ENCODE data around the gene GRIA3. TPM values are rescaled to one million over a fixed set of nuclear protein-coding genes. Genes with fewer than 3 reads are reported as not detected.

Gene GRIA3
- total RNA-seq, 1 experiment from 2014 or later = 1.4 TPM

- no peak overlapping the region for H4K91ac ChIP-seq (ENCODE audit: insufficient read length, low read depth, low read length)
- Mint-ChIP-seq H3K9me3 (peaks cover 0 to 51% of the 10 kb centered on the region in 2 experiments; a peak in 3 of 5 replicates), H3K27ac (no peak overlapping the region), H3K4me1 (peaks cover 4 to 17% of the 10 kb centered on the region in 2 experiments; a peak in 3 of 4 replicates), H3K27me3 (ENCODE audit: low read depth) (no peaks in the 10 kb centered on the region), H3K4me3 (no peak overlapping the region), H3K36me3 (ENCODE audit: insufficient read depth in 1 of 3, low read depth in 3 of 3) (no peaks in the 10 kb centered on the region; a peak in 1 of 7 replicates)
- no peak overlapping the region for H3K4me2 ChIP-seq (ENCODE audit: insufficient read depth, insufficient read length, low read length)
- H3K18ac ChIP-seq (ENCODE audit: insufficient read length, low read depth, low read length) = no peak overlapping the region
- no peak overlapping the region for H2BK15ac ChIP-seq (ENCODE audit: low read depth, low read length)
- no peak for DNase-seq
- no peak overlapping the region for H3K4ac ChIP-seq (ENCODE audit: low read depth, low read length)
- H2AK5ac ChIP-seq (ENCODE audit: insufficient read length, low read length) = no peak overlapping the region
- H3K27ac ChIP-seq (ENCODE audit: insufficient read length, low read depth, low read length) = no peak overlapping the region
- peaks cover 28% of the 10 kb centered on the region for H3K9me3 ChIP-seq (ENCODE audit: control insufficient read depth, low read depth, low read length)
- no peak overlapping the region for H3T11ph ChIP-seq (ENCODE audit: low read length)
- no peaks in the 10 kb centered on the region for H3K27me3 ChIP-seq (ENCODE audit: insufficient read depth, low read length)
- H2AFZ ChIP-seq (ENCODE audit: low read length) = no peak overlapping the region
- H4K5ac ChIP-seq (ENCODE audit: insufficient read length, low read depth, low read length) = no peak overlapping the region
- TF ChIP-seq, protein P1, sequence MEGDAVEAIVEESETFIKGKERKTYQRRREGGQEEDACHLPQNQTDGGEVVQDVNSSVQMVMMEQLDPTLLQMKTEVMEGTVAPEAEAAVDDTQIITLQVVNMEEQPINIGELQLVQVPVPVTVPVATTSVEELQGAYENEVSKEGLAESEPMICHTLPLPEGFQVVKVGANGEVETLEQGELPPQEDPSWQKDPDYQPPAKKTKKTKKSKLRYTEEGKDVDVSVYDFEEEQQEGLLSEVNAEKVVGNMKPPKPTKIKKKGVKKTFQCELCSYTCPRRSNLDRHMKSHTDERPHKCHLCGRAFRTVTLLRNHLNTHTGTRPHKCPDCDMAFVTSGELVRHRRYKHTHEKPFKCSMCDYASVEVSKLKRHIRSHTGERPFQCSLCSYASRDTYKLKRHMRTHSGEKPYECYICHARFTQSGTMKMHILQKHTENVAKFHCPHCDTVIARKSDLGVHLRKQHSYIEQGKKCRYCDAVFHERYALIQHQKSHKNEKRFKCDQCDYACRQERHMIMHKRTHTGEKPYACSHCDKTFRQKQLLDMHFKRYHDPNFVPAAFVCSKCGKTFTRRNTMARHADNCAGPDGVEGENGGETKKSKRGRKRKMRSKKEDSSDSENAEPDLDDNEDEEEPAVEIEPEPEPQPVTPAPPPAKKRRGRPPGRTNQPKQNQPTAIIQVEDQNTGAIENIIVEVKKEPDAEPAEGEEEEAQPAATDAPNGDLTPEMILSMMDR (conservative IDR thresholded peaks at IDR 0.05) = no peak
- H3K23me2 ChIP-seq (ENCODE audit: insufficient read length, low read depth, low read length, poor library complexity, severe bottlenecking) = no peaks in the 10 kb centered on the region
- no peaks in the 10 kb centered on the region for H3K79me1 ChIP-seq (ENCODE audit: insufficient read depth, low read depth, low read length, poor library complexity, severe bottlenecking)
- no peak overlapping the region for H2BK5ac ChIP-seq (ENCODE audit: insufficient read length, low read length)
- no peak overlapping the region for H2BK120ac ChIP-seq (ENCODE audit: low read depth, low read length, poor library complexity, severe bottlenecking)
- no peaks in the 10 kb centered on the region for H4K20me1 ChIP-seq (ENCODE audit: control insufficient read depth, insufficient read depth, insufficient read length)
- no peak overlapping the region for H2BK20ac ChIP-seq (ENCODE audit: low read depth, low read length, poor library complexity, severe bottlenecking)
- no peak overlapping the region for H3K9ac ChIP-seq (ENCODE audit: extremely low read depth, insufficient read length, low read length)
- H4K8ac ChIP-seq (replicated peaks; ENCODE audit: insufficient read length, low read depth, low read length) = no peak overlapping the region
- no peaks in the 10 kb centered on the region for H3K79me2 ChIP-seq (ENCODE audit: insufficient read depth, low read length)
- H2BK12ac ChIP-seq (ENCODE audit: insufficient read length, low read depth, low read length) = no peak overlapping the region
- H3K56ac ChIP-seq (ENCODE audit: insufficient read length, low read depth, low read length) = no peak overlapping the region
- no peak overlapping the region for H3K23ac ChIP-seq (ENCODE audit: insufficient read length, low read depth, low read length)
- no CpG with 5 or more reads among the region's 3 CpGs for WGBS (ENCODE audit: extremely low coverage, insufficient read length, low lambda C conversion rate)
- H3K4me1 ChIP-seq (ENCODE audit: insufficient read depth, low read length) = no peaks in the 10 kb centered on the region
- no peak overlapping the region for H3K14ac ChIP-seq (ENCODE audit: insufficient read depth, low read length)
Measured at GRCh38 chrX:123340696-123341095, 156.6 kb downstream of the GRIA3 start.

All from H9 (cell line).